NCI-H2196 treated with DMSO at 0.1 percent for 48 hours (cell line): ENCODE measurements around the gene HBM.
"Not testable (repeated sequence)": the region's sequence is repeated elsewhere in the genome, so short reads cannot be mapped to it uniquely, and the experiment has no call there.

Source experiments
- DNase-seq: peaks from one replicate; lab custom pipeline; 2025; ENCODE audit not compliant: unreplicated experiment; lab: John Stamatoyannopoulos, UW

Gene HBM

DNA sequence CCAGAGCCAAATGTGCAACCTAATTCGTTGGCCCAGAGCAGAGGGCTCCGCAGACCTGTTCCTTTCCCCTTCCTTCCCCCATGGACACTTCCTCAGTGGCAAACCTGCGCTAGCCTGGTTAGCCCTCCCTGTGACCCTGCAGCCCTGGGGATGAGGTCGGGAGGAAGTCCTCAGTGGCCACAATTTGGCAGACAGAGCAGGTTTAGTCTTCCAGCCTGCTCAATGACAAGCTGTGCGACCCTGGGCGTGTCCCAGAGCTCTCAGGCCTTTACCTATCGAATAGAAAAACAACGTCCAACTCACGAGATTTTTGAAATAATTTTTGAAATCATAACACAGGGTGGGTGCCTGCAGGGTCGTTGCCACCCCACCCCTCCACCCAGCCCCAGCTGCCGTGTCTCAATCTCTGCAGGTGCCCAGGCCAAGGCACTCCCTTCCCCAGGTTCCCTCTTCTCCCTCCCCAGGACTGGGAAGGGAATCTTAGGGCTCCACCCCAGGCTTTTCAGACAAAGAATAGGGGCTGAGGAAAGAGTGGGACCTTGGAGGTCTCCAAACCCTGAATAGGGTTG is 1.4 kb downstream of the HBM start:
- DNase-seq, result no peak

DNA sequence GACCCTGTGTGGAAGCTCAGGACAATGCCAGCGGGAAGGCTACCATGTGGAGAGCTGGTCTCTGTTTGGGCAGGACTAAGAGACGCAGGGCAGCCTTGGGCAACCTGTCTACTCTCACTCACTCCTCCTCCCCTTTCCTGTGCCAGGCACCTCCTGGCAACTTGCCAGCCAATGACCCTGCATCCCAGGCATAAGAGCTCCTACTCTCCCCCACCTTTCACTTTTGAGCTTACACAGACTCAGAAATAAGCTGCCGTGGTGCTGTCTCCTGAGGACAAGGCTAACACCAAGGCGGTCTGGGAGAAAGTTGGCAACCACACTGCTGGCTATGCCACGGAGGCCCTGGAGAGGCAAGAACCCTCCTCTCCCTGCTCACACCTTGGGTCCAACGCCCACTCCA is 2.6 kb downstream of the HBM start:
- no peak for DNase-seq

DNA sequence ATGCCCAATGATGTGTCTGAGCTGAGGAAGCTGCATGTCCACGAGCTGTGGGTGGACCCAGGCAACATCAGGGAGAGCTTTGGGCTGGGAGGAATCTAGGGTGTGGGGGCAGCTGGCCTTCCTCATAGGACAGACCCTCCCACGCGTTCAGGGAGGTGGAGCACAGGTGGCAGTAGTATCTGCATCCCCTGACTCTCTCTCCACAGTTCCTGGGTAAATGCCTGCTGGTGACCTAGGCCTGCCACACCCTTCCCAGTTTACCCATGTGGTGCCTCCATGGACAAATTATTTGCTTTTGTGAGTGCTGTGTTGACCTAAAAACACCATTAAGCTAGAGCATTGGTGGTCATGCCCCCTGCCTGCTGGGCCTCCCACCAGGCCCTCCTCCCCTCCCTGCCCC is 3.2 kb downstream of the HBM start:
- DNase-seq, result no peak

DNA sequence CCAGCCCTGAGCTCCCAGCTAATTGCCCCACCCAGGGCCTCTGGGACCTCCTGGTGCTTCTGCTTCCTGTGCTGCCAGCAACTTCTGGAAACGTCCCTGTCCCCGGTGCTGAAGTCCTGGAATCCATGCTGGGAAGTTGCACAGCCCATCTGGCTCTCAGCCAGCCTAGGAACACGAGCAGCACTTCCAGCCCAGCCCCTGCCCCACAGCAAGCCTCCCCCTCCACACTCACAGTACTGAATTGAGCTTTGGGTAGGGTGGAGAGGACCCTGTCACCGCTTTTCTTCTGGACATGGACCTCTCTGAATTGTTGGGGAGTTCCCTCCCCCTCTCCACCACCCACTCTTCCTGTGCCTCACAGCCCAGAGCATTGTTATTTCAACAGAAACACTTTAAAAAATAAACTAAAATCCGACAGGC is 4.3 kb downstream of the HBM start:
- not testable (repeated sequence) for DNase-seq

DNA sequence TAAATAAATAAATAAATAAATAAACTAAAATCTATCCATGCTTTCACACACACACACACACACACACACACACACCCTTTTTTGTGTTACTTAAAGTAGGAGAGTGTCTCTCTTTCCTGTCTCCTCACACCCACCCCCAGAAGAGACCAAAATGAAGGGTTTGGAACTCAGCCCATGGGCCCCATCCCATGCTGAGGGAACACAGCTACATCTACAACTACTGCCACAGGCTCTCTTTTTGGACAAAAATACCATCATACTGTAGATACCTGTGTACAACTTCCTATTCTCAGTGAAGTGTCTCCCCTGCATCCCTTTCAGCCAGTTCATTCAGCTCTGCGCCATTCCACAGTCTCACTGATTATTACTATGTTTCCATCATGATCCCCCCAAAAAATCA is 5.0 kb downstream of the HBM start:
- DNase-seq, result no peak

DNA sequence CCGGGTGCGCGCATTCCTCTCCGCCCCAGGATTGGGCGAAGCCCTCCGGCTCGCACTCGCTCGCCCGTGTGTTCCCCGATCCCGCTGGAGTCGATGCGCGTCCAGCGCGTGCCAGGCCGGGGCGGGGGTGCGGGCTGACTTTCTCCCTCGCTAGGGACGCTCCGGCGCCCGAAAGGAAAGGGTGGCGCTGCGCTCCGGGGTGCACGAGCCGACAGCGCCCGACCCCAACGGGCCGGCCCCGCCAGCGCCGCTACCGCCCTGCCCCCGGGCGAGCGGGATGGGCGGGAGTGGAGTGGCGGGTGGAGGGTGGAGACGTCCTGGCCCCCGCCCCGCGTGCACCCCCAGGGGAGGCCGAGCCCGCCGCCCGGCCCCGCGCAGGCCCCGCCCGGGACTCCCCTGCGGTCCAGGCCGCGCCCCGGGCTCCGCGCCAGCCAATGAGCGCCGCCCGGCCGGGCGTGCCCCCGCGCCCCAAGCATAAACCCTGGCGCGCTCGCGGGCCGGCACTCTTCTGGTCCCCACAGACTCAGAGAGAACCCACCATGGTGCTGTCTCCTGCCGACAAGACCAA is 6.7 kb downstream of the HBM start, which contains the start of gene HBA2:
TSS of gene HBA2 (plus strand) at position 503 of the 568 bp plus-strand sequence. CDS start at position 540, 37 bp downstream.
- not testable (repeated sequence) for DNase-seq

DNA sequence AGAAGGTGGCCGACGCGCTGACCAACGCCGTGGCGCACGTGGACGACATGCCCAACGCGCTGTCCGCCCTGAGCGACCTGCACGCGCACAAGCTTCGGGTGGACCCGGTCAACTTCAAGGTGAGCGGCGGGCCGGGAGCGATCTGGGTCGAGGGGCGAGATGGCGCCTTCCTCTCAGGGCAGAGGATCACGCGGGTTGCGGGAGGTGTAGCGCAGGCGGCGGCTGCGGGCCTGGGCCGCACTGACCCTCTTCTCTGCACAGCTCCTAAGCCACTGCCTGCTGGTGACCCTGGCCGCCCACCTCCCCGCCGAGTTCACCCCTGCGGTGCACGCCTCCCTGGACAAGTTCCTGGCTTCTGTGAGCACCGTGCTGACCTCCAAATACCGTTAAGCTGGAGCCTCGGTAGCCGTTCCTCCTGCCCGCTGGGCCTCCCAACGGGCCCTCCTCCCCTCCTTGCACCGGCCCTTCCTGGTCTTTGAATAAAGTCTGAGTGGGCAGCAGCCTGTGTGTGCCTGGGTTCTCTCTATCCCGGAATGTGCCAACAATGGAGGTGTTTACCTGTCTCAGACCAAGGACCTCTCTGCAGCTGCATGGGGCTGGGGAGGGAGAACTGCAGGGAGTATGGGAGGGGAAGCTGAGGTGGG is 7.6 kb downstream of the HBM start:
- not testable (repeated sequence) for DNase-seq

DNA sequence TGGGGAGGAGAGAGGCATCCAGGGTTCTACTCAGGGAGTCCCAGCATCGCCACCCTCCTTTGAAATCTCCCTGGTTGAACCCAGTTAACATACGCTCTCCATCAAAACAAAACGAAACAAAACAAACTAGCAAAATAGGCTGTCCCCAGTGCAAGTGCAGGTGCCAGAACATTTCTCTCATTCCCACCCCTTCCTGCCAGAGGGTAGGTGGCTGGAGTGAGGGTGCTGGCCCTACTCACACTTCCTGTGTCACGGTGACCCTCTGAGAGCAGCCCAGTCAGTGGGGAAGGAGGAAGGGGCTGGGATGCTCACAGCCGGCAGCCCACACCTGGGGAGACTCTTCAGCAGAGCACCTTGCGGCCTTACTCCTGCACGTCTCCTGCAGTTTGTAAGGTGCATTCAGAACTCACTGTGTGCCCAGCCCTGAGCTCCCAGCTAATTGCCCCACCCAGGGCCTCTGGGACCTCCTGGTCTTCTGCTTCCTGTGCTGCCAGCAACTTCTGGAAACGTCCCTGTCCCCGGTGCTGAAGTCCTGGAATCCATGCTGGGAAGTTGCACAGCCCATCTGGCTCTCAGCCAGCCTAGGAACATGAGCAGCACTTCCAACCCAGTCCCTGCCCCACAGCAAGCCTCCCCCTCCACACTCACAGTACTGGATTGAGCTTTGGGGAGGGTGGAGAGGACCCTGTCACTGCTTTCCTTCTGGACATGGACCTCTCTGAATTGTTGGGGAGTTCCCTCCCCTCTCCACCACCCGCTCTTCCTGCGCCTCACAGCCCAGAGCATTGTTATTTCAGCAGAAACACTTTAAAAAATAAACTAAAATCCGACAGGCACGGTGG is 8.4 kb downstream of the HBM start:
- DNase-seq, result not testable (repeated sequence)

DNA sequence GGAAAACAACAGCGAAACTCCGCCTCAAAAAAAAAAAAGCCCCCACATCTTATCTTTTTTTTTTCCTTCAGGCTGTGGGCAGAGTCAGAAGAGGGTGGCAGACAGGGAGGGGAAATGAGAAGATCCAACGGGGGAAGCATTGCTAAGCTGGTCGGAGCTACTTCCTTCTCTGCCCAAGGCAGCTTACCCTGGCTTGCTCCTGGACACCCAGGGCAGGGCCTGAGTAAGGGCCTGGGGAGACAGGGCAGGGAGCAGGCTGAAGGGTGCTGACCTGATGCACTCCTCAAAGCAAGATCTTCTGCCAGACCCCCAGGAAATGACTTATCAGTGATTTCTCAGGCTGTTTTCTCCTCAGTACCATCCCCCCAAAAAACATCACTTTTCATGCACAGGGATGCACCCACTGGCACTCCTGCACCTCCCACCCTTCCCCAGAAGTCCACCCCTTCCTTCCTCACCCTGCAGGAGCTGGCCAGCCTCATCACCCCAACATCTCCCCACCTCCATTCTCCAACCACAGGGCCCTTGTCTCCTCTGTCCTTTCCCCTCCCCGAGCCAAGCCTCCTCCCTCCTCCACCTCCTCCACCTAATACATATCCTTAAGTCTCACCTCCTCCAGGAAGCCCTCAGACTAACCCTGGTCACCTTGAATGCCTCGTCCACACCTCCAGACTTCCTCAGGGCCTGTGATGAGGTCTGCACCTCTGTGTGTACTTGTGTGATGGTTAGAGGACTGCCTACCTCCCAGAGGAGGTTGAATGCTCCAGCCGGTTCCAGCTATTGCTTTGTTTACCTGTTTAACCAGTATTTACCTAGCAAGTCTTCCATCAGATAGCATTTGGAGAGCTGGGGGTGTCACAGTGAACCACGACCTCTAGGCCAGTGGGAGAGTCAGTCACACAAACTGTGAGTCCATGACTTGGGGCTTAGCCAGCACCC is 9.5 kb downstream of the HBM start:
- DNase-seq, result no peak

DNA sequence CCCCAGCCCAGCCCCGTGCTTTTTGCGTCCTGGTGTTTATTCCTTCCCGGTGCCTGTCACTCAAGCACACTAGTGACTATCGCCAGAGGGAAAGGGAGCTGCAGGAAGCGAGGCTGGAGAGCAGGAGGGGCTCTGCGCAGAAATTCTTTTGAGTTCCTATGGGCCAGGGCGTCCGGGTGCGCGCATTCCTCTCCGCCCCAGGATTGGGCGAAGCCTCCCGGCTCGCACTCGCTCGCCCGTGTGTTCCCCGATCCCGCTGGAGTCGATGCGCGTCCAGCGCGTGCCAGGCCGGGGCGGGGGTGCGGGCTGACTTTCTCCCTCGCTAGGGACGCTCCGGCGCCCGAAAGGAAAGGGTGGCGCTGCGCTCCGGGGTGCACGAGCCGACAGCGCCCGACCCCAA is 10.2 kb downstream of the HBM start:
- not testable (repeated sequence) for DNase-seq

DNA sequence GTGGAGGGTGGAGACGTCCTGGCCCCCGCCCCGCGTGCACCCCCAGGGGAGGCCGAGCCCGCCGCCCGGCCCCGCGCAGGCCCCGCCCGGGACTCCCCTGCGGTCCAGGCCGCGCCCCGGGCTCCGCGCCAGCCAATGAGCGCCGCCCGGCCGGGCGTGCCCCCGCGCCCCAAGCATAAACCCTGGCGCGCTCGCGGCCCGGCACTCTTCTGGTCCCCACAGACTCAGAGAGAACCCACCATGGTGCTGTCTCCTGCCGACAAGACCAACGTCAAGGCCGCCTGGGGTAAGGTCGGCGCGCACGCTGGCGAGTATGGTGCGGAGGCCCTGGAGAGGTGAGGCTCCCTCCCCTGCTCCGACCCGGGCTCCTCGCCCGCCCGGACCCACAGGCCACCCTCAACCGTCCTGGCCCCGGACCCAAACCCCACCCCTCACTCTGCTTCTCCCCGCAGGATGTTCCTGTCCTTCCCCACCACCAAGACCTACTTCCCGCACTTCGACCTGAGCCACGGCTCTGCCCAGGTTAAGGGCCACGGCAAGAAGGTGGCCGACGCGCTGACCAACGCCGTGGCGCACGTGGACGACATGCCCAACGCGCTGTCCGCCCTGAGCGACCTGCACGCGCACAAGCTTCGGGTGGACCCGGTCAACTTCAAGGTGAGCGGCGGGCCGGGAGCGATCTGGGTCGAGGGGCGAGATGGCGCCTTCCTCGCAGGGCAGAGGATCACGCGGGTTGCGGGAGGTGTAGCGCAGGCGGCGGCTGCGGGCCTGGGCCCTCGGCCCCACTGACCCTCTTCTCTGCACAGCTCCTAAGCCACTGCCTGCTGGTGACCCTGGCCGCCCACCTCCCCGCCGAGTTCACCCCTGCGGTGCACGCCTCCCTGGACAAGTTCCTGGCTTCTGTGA is 11.0 kb downstream of the HBM start, which contains the start of gene HBA1:
TSS of gene HBA1 (plus strand) at position 204 of the 906 bp plus-strand sequence. CDS start at position 241, 37 bp downstream.
- DNase-seq, result not testable (repeated sequence)

DNA sequence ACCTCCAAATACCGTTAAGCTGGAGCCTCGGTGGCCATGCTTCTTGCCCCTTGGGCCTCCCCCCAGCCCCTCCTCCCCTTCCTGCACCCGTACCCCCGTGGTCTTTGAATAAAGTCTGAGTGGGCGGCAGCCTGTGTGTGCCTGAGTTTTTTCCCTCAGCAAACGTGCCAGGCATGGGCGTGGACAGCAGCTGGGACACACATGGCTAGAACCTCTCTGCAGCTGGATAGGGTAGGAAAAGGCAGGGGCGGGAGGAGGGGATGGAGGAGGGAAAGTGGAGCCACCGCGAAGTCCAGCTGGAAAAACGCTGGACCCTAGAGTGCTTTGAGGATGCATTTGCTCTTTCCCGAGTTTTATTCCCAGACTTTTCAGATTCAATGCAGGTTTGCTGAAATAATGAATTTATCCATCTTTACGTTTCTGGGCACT is 11.6 kb downstream of the HBM start:
- peak; percentile 100 for DNase-seq

DNA sequence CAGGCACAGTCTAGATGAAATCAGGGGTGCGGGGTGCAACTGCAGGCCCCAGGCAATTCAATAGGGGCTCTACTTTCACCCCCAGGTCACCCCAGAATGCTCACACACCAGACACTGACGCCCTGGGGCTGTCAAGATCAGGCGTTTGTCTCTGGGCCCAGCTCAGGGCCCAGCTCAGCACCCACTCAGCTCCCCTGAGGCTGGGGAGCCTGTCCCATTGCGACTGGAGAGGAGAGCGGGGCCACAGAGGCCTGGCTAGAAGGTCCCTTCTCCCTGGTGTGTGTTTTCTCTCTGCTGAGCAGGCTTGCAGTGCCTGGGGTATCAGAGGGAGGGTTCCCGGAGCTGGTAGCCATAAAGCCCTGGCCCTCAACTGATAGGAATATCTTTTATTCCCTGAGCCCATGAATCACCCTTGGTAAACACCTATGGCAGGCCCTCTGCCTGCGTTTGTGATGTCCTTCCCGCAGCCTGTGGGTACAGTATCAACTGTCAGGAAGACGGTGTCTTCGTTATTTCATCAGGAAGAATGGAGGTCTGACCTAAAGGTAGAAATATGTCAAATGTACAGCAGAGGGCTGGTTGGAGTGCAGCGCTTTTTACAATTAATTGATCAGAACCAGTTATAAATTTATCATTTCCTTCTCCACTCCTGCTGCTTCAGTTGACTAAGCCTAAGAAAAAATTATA is 12.3 kb downstream of the HBM start:
- DNase-seq, result no peak

DNA sequence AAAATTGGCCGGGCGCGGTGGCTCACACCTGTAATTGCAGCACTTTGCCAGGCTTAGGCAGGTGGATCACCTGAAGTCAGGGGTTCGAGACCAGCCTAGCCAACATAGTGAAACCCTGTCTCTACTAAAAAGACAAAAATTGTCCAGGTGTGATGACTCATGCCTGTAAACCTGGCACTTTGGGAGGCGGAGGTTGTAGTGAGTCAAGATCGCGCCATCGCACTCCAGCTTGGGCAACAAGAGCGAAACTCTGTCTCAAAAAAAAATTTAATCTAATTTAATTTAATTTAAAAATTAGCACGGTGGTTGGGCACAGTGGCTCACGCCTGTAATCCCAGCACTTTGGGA is 12.9 kb downstream of the HBM start:
- DNase-seq, result no peak

DNA sequence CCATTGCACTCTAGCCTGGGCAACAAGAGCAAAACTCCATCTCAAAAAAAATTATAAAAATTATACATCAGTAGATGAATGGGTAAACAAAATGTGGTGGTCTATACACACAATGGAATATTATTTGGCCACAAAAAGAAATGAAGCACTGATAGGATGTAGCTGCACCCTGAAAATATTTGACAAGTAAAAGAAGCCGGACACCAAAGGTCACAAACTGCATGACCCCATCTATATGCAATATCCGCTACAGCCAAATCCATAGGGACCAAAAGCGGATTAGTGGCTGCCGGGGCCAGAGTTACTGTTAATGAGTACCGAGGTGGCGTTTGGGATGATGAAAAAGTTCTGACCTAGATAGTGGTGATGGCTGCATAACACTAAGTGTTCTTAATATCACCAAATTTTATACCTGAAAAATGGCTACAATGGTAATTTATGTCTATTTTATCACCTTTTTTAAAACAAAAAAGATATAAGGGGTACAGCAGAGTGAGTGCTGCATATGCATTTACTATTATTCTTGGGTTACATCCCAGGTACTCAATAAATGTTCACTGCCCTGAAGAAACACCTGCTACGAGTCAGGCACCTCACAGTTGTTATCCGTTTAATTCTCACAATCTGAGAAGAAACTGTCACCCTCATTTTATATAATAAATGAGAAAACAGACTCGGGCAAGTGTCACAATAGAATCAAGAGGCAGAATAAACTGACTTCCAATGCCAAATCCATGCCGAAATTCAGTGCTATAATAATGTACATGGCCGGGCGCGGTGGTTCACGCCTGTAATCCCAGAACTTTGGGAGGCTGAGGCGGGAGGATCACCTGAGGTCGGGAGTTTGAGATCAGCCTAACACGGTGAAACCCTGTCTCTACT is 13.7 kb downstream of the HBM start:
- no peak for DNase-seq

DNA sequence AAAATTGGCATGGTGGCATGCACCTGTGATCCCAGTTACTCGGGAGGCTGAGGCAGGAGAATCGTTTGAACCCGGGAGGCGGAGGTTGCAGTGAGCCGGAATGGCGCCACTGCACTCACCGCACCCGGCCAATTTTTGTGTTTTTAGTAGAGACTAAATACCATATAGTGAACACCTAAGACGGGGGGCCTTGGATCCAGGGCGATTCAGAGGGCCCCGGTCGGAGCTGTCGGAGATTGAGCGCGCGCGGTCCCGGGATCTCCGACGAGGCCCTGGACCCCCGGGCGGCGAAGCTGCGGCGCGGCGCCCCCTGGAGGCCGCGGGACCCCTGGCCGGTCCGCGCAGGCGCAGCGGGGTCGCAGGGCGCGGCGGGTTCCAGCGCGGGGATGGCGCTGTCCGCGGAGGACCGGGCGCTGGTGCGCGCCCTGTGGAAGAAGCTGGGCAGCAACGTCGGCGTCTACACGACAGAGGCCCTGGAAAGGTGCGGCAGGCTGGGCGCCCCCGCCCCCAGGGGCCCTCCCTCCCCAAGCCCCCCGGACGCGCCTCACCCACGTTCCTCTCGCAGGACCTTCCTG is 14.4 kb downstream of the HBM start, which contains the start of gene HBQ1:
TSS of gene HBQ1 (plus strand) at position 359 of the 575 bp plus-strand sequence. CDS start at position 387, 28 bp downstream.
- DNase-seq, result no peak
